ENCODE measurements around the gene CASP3. TPM values are rescaled to one million over a fixed set of nuclear protein-coding genes. Genes with fewer than 3 reads are reported as not detected.

Gene CASP3
- 10 to 100 TPM in 8 of 10 donors, 1 to 10 TPM in 2; 7.9 to 24.8 (median 13.5) TPM for total RNA-seq
- 10 to 100 TPM in 1 of 2 donors, 1 to 10 TPM in 1; 9.1 to 15.5 TPM for polyA plus RNA-seq
- long read RNA-seq, donor 1, transcript CASP3-206 (7 exons, 2,540 nt): major isoform, 7 of 13 reads
- long read RNA-seq, donor 1, partial matches to known transcripts: 0 of 13 reads
- long read RNA-seq, donor 1, other reads (novel, unspliced or antisense): 2 of 13 reads
- long read RNA-seq, donor 2, partial matches to known transcripts: 0 of 7 reads
- long read RNA-seq, donor 2, other reads (novel, unspliced or antisense): 3 of 7 reads
- long read RNA-seq, donor 3, transcript CASP3-201 (8 exons, 2,673 nt): minor isoform, 6 of 25 reads
- long read RNA-seq, donor 3, transcript CASP3-206 (7 exons, 2,540 nt): major isoform, 16 of 25 reads
- long read RNA-seq, donor 3, partial matches to known transcripts: 0 of 25 reads
- long read RNA-seq, donor 3, other reads (novel, unspliced or antisense): 3 of 25 reads

GRCh38 chr4:184649026-184649970 lies at the start of gene CASP3, which contains the start of gene PRIMPOL:
Gene CASP3, minus strand, starts transcription at chr4:184649447. Its CDS starts 10,994 bp downstream, at chr4:184638453.
Gene PRIMPOL, plus strand, starts transcription at chr4:184649738. Its CDS starts 7,403 bp downstream, at chr4:184657141.
- DNase-seq: peak; percentile 97 to 99

GRCh38 chr4:184697956-184698355 lies 48.7 kb upstream of the CASP3 start:
- Histone ChIP-seq H3K9me3 (no peaks in the 10 kb centered on the region), H3K27ac (peak overlapping the region in 1 of 10 donors; percentile 9), H3K36me3 (peaks cover 0 to 40% (median 5%) of the 10 kb centered on the region in 9 donors), H3K4me3 (no peak overlapping the region), H3K4me1 (peaks cover 0 to 25% (median 6%) of the 10 kb centered on the region in 9 donors), H3K27me3 (no peaks in the 10 kb centered on the region)
- DNase-seq (no peak), ATAC-seq (no peak)
- WGBS, 2 donors: 76 to 83% methylated on average over 3 of the region's 3 CpGs
- intact Hi-C loops (cut with DNase I): no loop called here
- TF ChIP-seq CTCF (IDR thresholded peaks at IDR 0.05): no peak

More at GRCh38 chr4:184649026-184649970, at the start of gene CASP3, which contains the start of gene PRIMPOL:
- WGBS, 2 donors: 1% methylated on average over 86 to 88 of the region's 90 CpGs
- ATAC-seq: peak; percentile 92 to 98 (median 96)
- peak within 1 kb of the TSS; percentile 87 to 100 (median 98) for H3K27ac ChIP-seq
- intact Hi-C loops (cut with DNase I): loop anchor here in 7 of 10 donors (2.0 to 10.0 kb wide), 8 partner anchors 83 to 387 kb away; partner anchors contain the start of gene CENPU (in 4 of the 7)
- H3K4me3 ChIP-seq: peak within 1 kb of the TSS; percentile 72 to 96 (median 84)
- no peaks in the 10 kb centered on the region for H3K9me3 ChIP-seq
- TF ChIP-seq CTCF (IDR thresholded peaks at IDR 0.05): peak in 8 of 9 donors; percentile 10 to 59 (median 38)
- peaks cover 0 to 31% (median 0%) of the 10 kb centered on the region in 9 donors for H3K36me3 ChIP-seq
- H3K4me1 ChIP-seq: peaks cover 13 to 60% (median 50%) of the 10 kb centered on the region in 9 donors
- H3K27me3 ChIP-seq: no peaks in the 10 kb centered on the region

GRCh38 chr4:184695178-184695896 lies 46.1 kb upstream of the CASP3 start:
- H3K36me3 ChIP-seq: peaks cover 0 to 57% (median 14%) of the 10 kb centered on the region in 9 donors
- no peaks in the 10 kb centered on the region for H3K27me3 ChIP-seq
- WGBS, 2 donors: 35 to 41% methylated on average over 3 of the region's 3 CpGs
- intact Hi-C loops (cut with DNase I): no loop called here
- DNase-seq (no peak), ATAC-seq (peak; percentile 34 to 86 (median 80))
- peak overlapping the region in 8 of 10 donors; percentile 11 to 65 (median 52) for H3K27ac ChIP-seq
- no peak overlapping the region for H3K4me3 ChIP-seq
- TF ChIP-seq CTCF (IDR thresholded peaks at IDR 0.05): no peak
- H3K4me1 ChIP-seq: peaks cover 0 to 25% (median 6%) of the 10 kb centered on the region in 9 donors
- H3K9me3 ChIP-seq: no peaks in the 10 kb centered on the region
